Activated CD4-positive, alpha-beta T cell treated with anti-CD3 and anti-CD28 coated beads for 1 hour (primary cell): ENCODE data around the gene NDC80.
"Not testable (repeated sequence)": the region's sequence is repeated elsewhere in the genome, so short reads cannot be mapped to it uniquely, and the experiment has no call there.

Source experiments
- DNase-seq: peaks from one replicate; pipeline ENCODE4 v3.0.0-alpha.2; 2020

NDC80 gene

GRCh38 chr18:2635586-2635985, 64.2 kb downstream of the NDC80 start:
- DNase-seq, result no peak

GRCh38 chr18:2636126-2636631, 64.8 kb downstream of the NDC80 start:
- DNase-seq, result no peak

- no peak for DNase-seq
These were observed 70.3 kb downstream of the NDC80 start for GRCh38 chr18:2641638-2642037.

GRCh38 chr18:2642771-2643170, 71.4 kb downstream of the NDC80 start:
- DNase-seq, result no peak

- DNase-seq, result no peak
These were observed 73.2 kb downstream of the NDC80 start for GRCh38 chr18:2644535-2644934.

GRCh38 chr18:2651981-2652380, 80.6 kb downstream of the NDC80 start:
- no peak for DNase-seq

- no peak for DNase-seq
These were observed 82.1 kb downstream of the NDC80 start for GRCh38 chr18:2653467-2653866.

GRCh38 chr18:2654169-2654927, 83.0 kb downstream of the NDC80 start:
- DNase-seq, result no peak

- peak; percentile 74 for DNase-seq
These were observed 83.5 kb downstream of the NDC80 start for GRCh38 chr18:2654928-2655177.

- peak; percentile 86 for DNase-seq
These were observed 84.0 kb downstream of the NDC80 start, which contains the start of gene SMCHD1 for GRCh38 chr18:2655178-2655953. Gene SMCHD1, plus strand, starts transcription at chr18:2655726. Its CDS starts 350 bp downstream, at chr18:2656076.

- no peak for DNase-seq
These were observed 84.5 kb downstream of the NDC80 start for GRCh38 chr18:2655954-2656236.

GRCh38 chr18:2656237-2656980, 85.1 kb downstream of the NDC80 start:
- peak; percentile 37 for DNase-seq

- DNase-seq, result no peak
These were observed 85.7 kb downstream of the NDC80 start for GRCh38 chr18:2656981-2657512.

- DNase-seq, result no peak
These were observed 86.6 kb downstream of the NDC80 start for GRCh38 chr18:2657788-2658458.

- DNase-seq, result not testable (repeated sequence)
These were observed 89.5 kb downstream of the NDC80 start for GRCh38 chr18:2660849-2661248.

GRCh38 chr18:2662288-2662687, 90.9 kb downstream of the NDC80 start:
- not testable (repeated sequence) for DNase-seq

- DNase-seq, result no peak
These were observed 91.6 kb downstream of the NDC80 start for GRCh38 chr18:2662990-2663389.
